Measurements from ENCODE around the gene INSYN2A. TPM values are rescaled to one million over a fixed set of nuclear protein-coding genes. Genes with fewer than 3 reads are reported as not detected.
A peak's percentile ranks its signal among the peaks of the same experiment; 100 is the strongest.

The INSYN2A gene
- total and polyA plus RNA-seq, 2 of the 13 experiments (the other 11 are each of a cell fraction or from before 2014, with no cell fraction given), result not detected

- Histone ChIP-seq H3K79me2 (ENCODE audit: insufficient read depth, low read length) (no peaks in the 10 kb centered on the region), H3K9me3 (ENCODE audit: low read length) (peaks cover 7% of the 10 kb centered on the region; the same call in 1 of the 2 replicates), H3K4me3 (replicated peaks in 1 of 3; ENCODE audit: insufficient read depth in 1 of 3, low read depth in 2 of 3, low read length in 3 of 3) (no peak overlapping the region), H2AFZ (ENCODE audit: low read length) (no peak overlapping the region), H3K36me3 (replicated peaks in 1 of 2; ENCODE audit: control insufficient read depth in 1 of 2, insufficient read depth in 2 of 2, low read length in 2 of 2) (no peaks in the 10 kb centered on the region), H4K20me1 (ENCODE audit: insufficient read depth, low read length) (no peaks in the 10 kb centered on the region), H3K27ac (ENCODE audit: extremely low read length, insufficient read depth, low read length) (no peak overlapping the region), H3K4me2 (ENCODE audit: low read depth, low read length) (no peak overlapping the region), H3K27me3 (ENCODE audit: control insufficient read depth in 1 of 2, insufficient read depth in 2 of 2, low read length in 2 of 2) (no peaks in the 10 kb centered on the region), H3K4me1 (ENCODE audit: insufficient read depth, low read length) (no peaks in the 10 kb centered on the region), H3K9ac (ENCODE audit: insufficient read depth, low read depth, low read length) (no peak overlapping the region)
- no peak for DNase-seq (ENCODE audit: low spot score)
- intact Hi-C loops (cut with micrococcal nuclease; ENCODE audit: unreplicated experiment) (no loop called here), in situ Hi-C loops (cut with HindIII; ENCODE audit: extremely low pct_ligation_motif_present, low pct_unique_long_range_greater_than_20kb) (no loop called here)
- ChIA-PET POLR2A (no interaction called here), CTCF (ENCODE audit: low intra/inter-chr PET ratio, low total read pairs) (no interaction called here)
- WGBS (ENCODE audit: low lambda C conversion rate), result 100% methylated on average over 3 of the region's 3 CpGs
- ATAC-seq, result no peak
- BruUV-seq (replicated peaks), result no TSS peak
- TF ChIP-seq ZNF564 (CRISPR knock-in tag; IDR thresholded peaks at IDR 0.05), result peak; percentile 92; the same call in 1 of the 2 replicates
- TF ChIP-seq REST (IDR thresholded peaks at IDR 0.05; ENCODE audit: borderline replicate concordance in 1 of 2, low read depth in 1 of 2, low read length in 2 of 2), result no peak
- no peak for FAIRE-seq
Observed at GRCh38 chr10:127218658-127219057, 22.3 kb upstream of the INSYN2A start.

- no peak for FAIRE-seq
- TF ChIP-seq KDM3A (CRISPR knock-in tag; IDR thresholded peaks at IDR 0.05; ENCODE audit: low read depth), result no peak
- TF ChIP-seq NFIB (CRISPR knock-in tag; IDR thresholded peaks at IDR 0.05; ENCODE audit: borderline replicate concordance), result no peak
- TF ChIP-seq SP2 (CRISPR knock-in tag; IDR thresholded peaks at IDR 0.05), result no peak
- TF ChIP-seq NR2F2 (IDR thresholded peaks at IDR 0.05; ENCODE audit: borderline replicate concordance, low read depth), result no peak
- TF ChIP-seq ZNF121 (CRISPR knock-in tag; IDR thresholded peaks at IDR 0.05), result no peak
- TF ChIP-seq MIER3 (CRISPR knock-in tag; IDR thresholded peaks at IDR 0.05; ENCODE audit: borderline replicate concordance), result no peak
- TF ChIP-seq ZHX2 (IDR thresholded peaks at IDR 0.05; ENCODE audit: low read depth), result no peak
- no peak for TF ChIP-seq ZHX2 (CRISPR knock-in tag; IDR thresholded peaks at IDR 0.05; ENCODE audit: borderline replicate concordance)
Observed at GRCh38 chr10:127216786-127217185, 20.4 kb upstream of the INSYN2A start.

More at GRCh38 chr10:127216786-127217185, 20.4 kb upstream of the INSYN2A start:
- no peaks in the 10 kb centered on the region for H4K20me1 ChIP-seq (ENCODE audit: insufficient read depth, low read length)
- DNase-seq (ENCODE audit: low spot score) (no peak), ATAC-seq (no peak)
- CTCF ChIA-PET (ENCODE audit: low intra/inter-chr PET ratio, low total read pairs), result no interaction called here
- no peaks in the 10 kb centered on the region for H3K4me1 ChIP-seq (ENCODE audit: insufficient read depth, low read length)
- H3K9me3 ChIP-seq (ENCODE audit: low read length), result peaks cover 7% of the 10 kb centered on the region; the same call in 1 of the 2 replicates
- H3K4me2 ChIP-seq (ENCODE audit: low read depth, low read length), result no peak overlapping the region
- no peak overlapping the region for H2AFZ ChIP-seq (ENCODE audit: low read length)
- no peaks in the 10 kb centered on the region for H3K27me3 ChIP-seq (ENCODE audit: control insufficient read depth in 1 of 2, insufficient read depth in 2 of 2, low read length in 2 of 2)
- no peaks in the 10 kb centered on the region for H3K79me2 ChIP-seq (ENCODE audit: insufficient read depth, low read length)
- no TSS peak for BruUV-seq (replicated peaks)
- WGBS (ENCODE audit: low lambda C conversion rate), result 88% methylated on average over 3 of the region's 3 CpGs
- in situ Hi-C loops (cut with HindIII; ENCODE audit: extremely low pct_ligation_motif_present, low pct_unique_long_range_greater_than_20kb), result no loop called here
- no peak overlapping the region for H3K4me3 ChIP-seq (replicated peaks in 1 of 3; ENCODE audit: insufficient read depth in 1 of 3, low read depth in 2 of 3, low read length in 3 of 3)
- H3K9ac ChIP-seq (ENCODE audit: insufficient read depth, low read depth, low read length), result no peak overlapping the region
- no peak overlapping the region for H3K27ac ChIP-seq (ENCODE audit: extremely low read length, insufficient read depth, low read length)
- no peaks in the 10 kb centered on the region for H3K36me3 ChIP-seq (replicated peaks in 1 of 2; ENCODE audit: control insufficient read depth in 1 of 2, insufficient read depth in 2 of 2, low read length in 2 of 2)
- intact Hi-C loops (cut with micrococcal nuclease; ENCODE audit: unreplicated experiment), result no loop called here
- POLR2A ChIA-PET, result no interaction called here

Data from HepG2 (cell line).